MCF 10A (cell line): ENCODE results near the gene SLC38A10. TPM values are rescaled to one million over a fixed set of nuclear protein-coding genes. Genes with fewer than 3 reads are reported as not detected.

ENCODE experiments used
- BruUV-seq: library from RNA; stranded (reverse); fragments of 400-500 nt; replicated peaks from 2 replicates; lab custom pipeline; 2021; lab: Mats Ljungman, UMichigan
- CTCF ChIA-PET: fragments of 300-600 bp; sonication (Branson Sonifier 250); formaldehyde crosslinking; extraction: SDS; loops from one replicate; lab custom pipeline; 2021; ENCODE audit warnings: antibody characterized with exemption, inconsistent platforms; lab: Yijun Ruan, JAX
- POLR2A ChIA-PET: fragments of 300-600, 350-650 bp; sonication (Branson Sonifier 250); formaldehyde crosslinking; extraction: SDS; loops from one replicate; lab custom pipeline; 2020; ENCODE audit warnings: antibody characterized with exemption, inconsistent platforms; lab: Yijun Ruan, JAX
- DNase-seq: peaks from one replicate; pipeline ENCODE4 v3.0.0-alpha.2; 2018; ENCODE audit not compliant: unreplicated experiment
- H3K27ac Mint-ChIP-seq: one replicate; pipeline ENCODE4 v1.8.0; 2022; ENCODE audit warnings: mild to moderate bottlenecking, low read depth, mixed read lengths; ENCODE audit not compliant: unreplicated experiment
- H3K27me3 Mint-ChIP-seq: one replicate; pipeline ENCODE4 v1.8.0; 2022; ENCODE audit warnings: mixed read lengths; ENCODE audit not compliant: insufficient read depth, unreplicated experiment
- H3K36me3 Mint-ChIP-seq: one replicate; pipeline ENCODE4 v1.8.0; 2022; ENCODE audit warnings: mild to moderate bottlenecking, moderate library complexity, mixed read lengths; ENCODE audit not compliant: insufficient read depth, unreplicated experiment
- H3K4me1 Mint-ChIP-seq: one replicate; pipeline ENCODE4 v1.8.0; 2022; ENCODE audit warnings: mixed read lengths; ENCODE audit not compliant: insufficient read depth, unreplicated experiment
- H3K4me3 Mint-ChIP-seq: one replicate; pipeline ENCODE4 v1.8.0; 2022; ENCODE audit warnings: mild to moderate bottlenecking, moderate library complexity, mixed read lengths; ENCODE audit not compliant: unreplicated experiment
- H3K9me3 Mint-ChIP-seq: one replicate; pipeline ENCODE4 v1.8.0; 2022; ENCODE audit warnings: mixed read lengths; ENCODE audit not compliant: unreplicated experiment
- intact Hi-C: fragments of 100-400 bp; cut with micrococcal nuclease; formaldehyde crosslinking; loops from 2 replicates; pipeline ENCODE4 v1.14.1; 2022
- total RNA-seq: library from RNA; stranded (reverse); gene quantifications from 2 replicates; pipeline ENCODE4 v1.2.3, GENCODE V29; 2022
- TF ChIP-seq, protein P1 (sequence below): fragments of 200-600 bp; IDR thresholded peaks from one replicate; pipeline ENCODE4 v1.8.0; 2022; ENCODE audit warnings: antibody characterized with exemption, mild to moderate bottlenecking; ENCODE audit not compliant: unreplicated experiment

Gene SLC38A10
- total RNA-seq, 1 experiment from 2014 or later, result 98.2 TPM

DNA sequence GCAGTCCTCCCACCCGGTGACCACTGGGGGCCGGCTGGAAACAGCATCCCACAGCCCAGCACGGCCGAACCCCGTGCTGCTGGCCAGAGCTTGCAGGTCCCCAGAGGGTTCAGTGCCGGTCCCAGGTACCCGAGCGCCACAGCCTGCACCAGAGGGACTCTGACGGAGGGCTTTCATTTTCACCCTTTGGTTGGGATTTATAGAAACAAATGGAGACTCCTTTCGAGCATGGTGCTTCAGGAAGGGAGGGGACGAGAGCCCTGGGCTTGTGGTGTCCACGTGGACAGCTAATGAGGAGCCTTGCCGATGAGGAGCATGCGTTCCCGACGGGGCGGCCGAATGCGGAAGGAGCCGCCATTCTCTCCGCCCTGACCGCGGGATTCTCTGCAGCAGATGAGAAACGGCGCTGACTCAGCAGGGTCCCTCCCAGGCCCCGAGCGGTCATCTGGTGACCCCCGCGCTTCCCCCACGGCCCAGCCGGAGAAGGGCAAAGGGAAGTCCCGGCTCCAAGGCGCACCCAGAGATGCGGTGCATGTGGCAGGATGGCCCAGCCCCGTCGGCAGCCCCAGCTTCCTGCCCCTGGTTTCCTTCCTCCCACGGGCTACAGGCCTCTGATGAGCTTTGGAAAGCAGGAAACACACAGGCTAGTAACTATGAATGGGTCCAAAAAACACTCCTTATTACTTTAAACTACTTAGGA lies 9.8 kb downstream of the SLC38A10 start:
- Mint-ChIP-seq H3K27me3 (no peaks in the 10 kb centered on the region), H3K9me3 (no peaks in the 10 kb centered on the region), H3K4me3 (no peak overlapping the region), H3K36me3 (peaks cover 29% of the 10 kb centered on the region), H3K27ac (no peak overlapping the region), H3K4me1 (no peaks in the 10 kb centered on the region)
- no TSS peak for BruUV-seq
- TF ChIP-seq, protein P1, sequence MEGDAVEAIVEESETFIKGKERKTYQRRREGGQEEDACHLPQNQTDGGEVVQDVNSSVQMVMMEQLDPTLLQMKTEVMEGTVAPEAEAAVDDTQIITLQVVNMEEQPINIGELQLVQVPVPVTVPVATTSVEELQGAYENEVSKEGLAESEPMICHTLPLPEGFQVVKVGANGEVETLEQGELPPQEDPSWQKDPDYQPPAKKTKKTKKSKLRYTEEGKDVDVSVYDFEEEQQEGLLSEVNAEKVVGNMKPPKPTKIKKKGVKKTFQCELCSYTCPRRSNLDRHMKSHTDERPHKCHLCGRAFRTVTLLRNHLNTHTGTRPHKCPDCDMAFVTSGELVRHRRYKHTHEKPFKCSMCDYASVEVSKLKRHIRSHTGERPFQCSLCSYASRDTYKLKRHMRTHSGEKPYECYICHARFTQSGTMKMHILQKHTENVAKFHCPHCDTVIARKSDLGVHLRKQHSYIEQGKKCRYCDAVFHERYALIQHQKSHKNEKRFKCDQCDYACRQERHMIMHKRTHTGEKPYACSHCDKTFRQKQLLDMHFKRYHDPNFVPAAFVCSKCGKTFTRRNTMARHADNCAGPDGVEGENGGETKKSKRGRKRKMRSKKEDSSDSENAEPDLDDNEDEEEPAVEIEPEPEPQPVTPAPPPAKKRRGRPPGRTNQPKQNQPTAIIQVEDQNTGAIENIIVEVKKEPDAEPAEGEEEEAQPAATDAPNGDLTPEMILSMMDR, result no peak
- POLR2A ChIA-PET, result no interaction called here
- DNase-seq, result no peak
- intact Hi-C loops, result no loop called here
- CTCF ChIA-PET, result interaction anchor here (0.7 kb wide), 1 partner anchor 32 kb away, joined by 3 read pairs; no protein-coding TSS in a partner anchor

DNA sequence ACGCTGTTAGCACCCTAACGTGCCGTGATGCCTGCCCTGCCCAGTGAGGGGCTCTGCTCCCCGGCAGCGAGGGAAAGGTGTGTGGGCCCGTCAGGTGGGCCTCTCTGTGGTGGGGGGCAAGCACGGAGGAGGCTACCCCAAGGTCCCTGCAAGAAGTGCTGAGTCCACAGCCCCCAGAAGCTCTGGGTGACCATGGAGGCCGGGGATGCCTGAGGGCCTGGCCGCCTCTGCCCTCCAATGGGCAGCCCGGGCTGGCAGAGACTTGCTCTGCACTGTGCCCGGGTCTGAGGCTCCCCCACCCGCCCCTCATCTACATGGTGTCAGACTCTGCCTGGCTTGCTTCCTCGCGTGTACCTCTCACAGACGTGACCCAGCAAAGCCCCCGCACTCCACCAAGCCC lies 12.2 kb downstream of the SLC38A10 start:
- Mint-ChIP-seq H3K27ac (no peak overlapping the region), H3K4me1 (no peaks in the 10 kb centered on the region), H3K36me3 (peaks cover 42% of the 10 kb centered on the region), H3K9me3 (no peaks in the 10 kb centered on the region), H3K4me3 (no peak overlapping the region), H3K27me3 (no peaks in the 10 kb centered on the region)
- ChIA-PET POLR2A (no interaction called here), CTCF (no interaction called here)
- intact Hi-C loops, result no loop called here
- no TSS peak for BruUV-seq
- TF ChIP-seq, protein P1, result no peak
- no peak for DNase-seq

DNA sequence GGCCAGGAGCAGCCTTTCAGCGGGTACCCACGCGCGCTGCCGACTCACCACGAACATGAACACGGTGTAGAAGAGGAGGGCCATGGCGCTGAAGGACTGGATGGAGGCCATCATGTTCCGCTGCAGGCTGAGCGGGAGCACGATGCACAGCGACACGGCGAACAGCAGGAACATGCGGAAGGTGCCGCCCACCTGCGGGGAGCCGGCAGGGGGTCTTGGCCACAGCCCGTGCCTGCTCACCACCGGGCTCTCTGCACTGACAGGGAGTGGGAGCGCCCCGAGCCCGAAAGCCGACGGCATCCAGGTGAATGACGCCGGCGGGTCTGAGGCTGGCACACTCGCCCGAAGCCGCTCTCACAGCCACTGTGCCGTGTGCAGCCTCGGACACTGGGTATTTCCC lies 13.0 kb downstream of the SLC38A10 start:
- Mint-ChIP-seq H3K4me1 (no peaks in the 10 kb centered on the region), H3K4me3 (no peak overlapping the region), H3K27me3 (no peaks in the 10 kb centered on the region), H3K36me3 (peaks cover 43% of the 10 kb centered on the region), H3K9me3 (no peaks in the 10 kb centered on the region), H3K27ac (no peak overlapping the region)
- intact Hi-C loops, result no loop called here
- TF ChIP-seq, protein P1, result no peak
- CTCF ChIA-PET, result interaction anchor here (0.5 kb wide), 1 partner anchor 112 kb away, joined by 4 read pairs; no protein-coding TSS in a partner anchor
- DNase-seq, result no peak
- POLR2A ChIA-PET, result no interaction called here
- no TSS peak for BruUV-seq

DNA sequence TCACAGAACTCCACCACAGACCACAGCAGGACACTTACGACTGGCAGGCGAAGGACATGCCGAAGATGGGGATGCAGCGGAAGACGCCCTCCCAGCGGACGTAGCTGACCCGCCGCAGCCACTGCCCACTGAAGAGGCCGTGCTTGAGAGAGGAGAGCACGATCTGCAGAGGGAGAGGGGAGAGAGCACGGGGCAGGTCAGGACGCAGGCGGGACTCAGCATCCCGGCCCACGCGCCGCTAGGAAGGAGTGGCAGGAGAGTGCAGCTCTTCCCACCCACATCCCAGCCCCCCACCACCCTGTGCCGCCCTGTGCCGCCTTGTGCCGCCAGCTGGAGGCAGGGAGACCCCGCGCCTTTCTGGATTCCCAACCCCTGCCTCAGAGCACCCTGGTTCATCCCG lies 14.5 kb downstream of the SLC38A10 start:
- intact Hi-C loops, result no loop called here
- no TSS peak for BruUV-seq

More for the DNA sequence above, 14.5 kb downstream of the SLC38A10 start:
- TF ChIP-seq, protein P1, result no peak
- no peaks in the 10 kb centered on the region for H3K4me1 Mint-ChIP-seq
- no peak overlapping the region for H3K27ac Mint-ChIP-seq
- CTCF ChIA-PET, result interaction anchor here (0.6 to 1.2 kb wide), 3 partner anchors 15 to 272 kb away, joined by 3 to 4 read pairs (median 3); no protein-coding TSS in a partner anchor
- H3K9me3 Mint-ChIP-seq, result no peaks in the 10 kb centered on the region
- POLR2A ChIA-PET, result interaction anchor here (0.7 kb wide), 1 partner anchor 20 kb away, joined by 3 read pairs; no protein-coding TSS in a partner anchor
- H3K36me3 Mint-ChIP-seq, result peaks cover 55% of the 10 kb centered on the region
- no peak overlapping the region for H3K4me3 Mint-ChIP-seq
- no peaks in the 10 kb centered on the region for H3K27me3 Mint-ChIP-seq
- no peak for DNase-seq
